Fibroblast of mammary gland (primary cell): ENCODE data around the gene NHLRC3.

ENCODE experiments used
- DNase-seq: peaks from one replicate; pipeline ENCODE4 v3.0.0-alpha.2; 2010; ENCODE audit warnings: low read depth
- H3K4me3 ChIP-seq: 2 replicates; pipeline ENCODE4 v1.5.1; 2011; ENCODE audit warnings: low read depth, mild to moderate bottlenecking, low read length, moderate library complexity; ENCODE audit not compliant: control insufficient read depth
- CTCF ChIP-seq: conservative IDR thresholded peaks from 2 replicates; pipeline ENCODE4 v1.5.1; 2011; ENCODE audit warnings: low read depth, low read length, inconsistent platforms; ENCODE audit not compliant: control insufficient read depth, insufficient read depth

The NHLRC3 gene

DNA sequence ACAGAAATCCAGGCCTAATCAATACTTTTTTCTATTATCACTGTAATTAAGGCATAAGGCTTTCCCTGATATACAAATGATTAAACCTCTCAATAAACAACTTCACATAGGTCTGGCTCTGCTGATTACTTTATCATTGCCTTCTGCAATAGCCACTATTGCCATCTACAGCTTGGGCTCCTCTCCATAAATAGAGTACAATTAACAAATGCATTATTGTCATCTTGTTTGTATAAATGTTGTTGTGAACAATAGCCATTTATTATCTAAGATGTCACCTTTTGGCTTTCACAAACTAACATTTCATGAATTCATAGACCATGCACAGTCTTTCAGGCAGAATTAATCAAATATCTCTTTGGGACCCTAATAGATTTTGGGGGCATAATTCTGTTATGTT is 53.3 kb downstream of the NHLRC3 start:
- no peak for TF ChIP-seq CTCF
- H3K4me3 ChIP-seq, result no peak overlapping the region
- DNase-seq, result no peak

DNA sequence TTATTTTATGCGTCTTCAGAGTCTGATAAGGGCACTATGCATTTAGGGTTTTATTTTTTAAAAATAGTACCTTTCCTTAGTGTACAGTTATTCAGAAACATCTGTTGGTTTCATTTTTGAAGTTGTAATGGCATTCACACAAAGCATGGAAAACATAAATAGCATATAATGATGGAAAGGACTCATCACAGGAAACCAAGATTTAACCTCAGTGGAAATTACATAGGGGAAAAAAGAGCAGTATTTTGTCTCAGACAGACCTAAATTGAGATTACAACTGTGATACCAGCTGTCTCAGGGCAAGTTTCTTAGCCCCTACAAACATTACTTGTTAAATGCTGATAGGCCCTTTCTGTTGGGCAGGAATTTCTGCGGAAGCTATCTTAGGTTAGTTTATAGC is 57.2 kb downstream of the NHLRC3 start:
- no peak for DNase-seq
- no peak for TF ChIP-seq CTCF

DNA sequence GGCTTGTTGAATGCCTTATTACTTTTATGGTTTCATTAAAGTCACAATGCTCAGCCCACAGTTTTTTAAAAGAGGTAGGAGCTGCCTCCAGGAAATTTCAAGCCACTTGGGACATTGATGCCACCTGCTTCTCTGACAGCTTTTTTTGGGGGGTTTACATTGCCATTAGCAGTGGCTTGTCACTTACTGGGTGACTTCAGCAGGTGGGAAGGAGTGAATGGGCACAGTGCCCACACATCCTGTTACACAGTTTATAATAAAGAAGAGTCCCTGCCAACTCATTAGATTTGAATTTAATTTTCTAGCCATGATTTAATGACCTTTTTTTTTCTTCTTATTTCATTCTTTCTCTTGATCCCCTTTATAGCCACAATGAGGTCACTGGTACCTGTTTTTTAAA is 61.0 kb downstream of the NHLRC3 start:
- TF ChIP-seq CTCF, result no peak
- H3K4me3 ChIP-seq, result no peak overlapping the region
- DNase-seq, result no peak

More for the DNA sequence above, 57.2 kb downstream of the NHLRC3 start:
- H3K4me3 ChIP-seq, result no peak overlapping the region
